Gastrocnemius medialis (tissue), 4 donors: ENCODE measurements around the gene ZNF438. TPM values are rescaled to one million over a fixed set of nuclear protein-coding genes. Genes with fewer than 3 reads are reported as not detected.
"Not testable (repeated sequence)": the region's sequence is repeated elsewhere in the genome, so short reads cannot be mapped to it uniquely, and the experiment has no call there.

Experiments
- ATAC-seq, 2 donors: fragments of 150-250 bp; one replicate each; pipeline ENCODE4 v1.9.1; 2016
- DNase-seq, 2 donors: peaks; one replicate each; pipeline ENCODE4 v3.0.0-alpha.2; 2019
- H3K27ac ChIP-seq, 4 donors: fragments of 200-600 bp; sonication (generic); 1 replicate in 1 of 4; 2 replicates in 3 of 4; pipeline ENCODE4 v1.5.1; 2016 to 2018; ENCODE audit warnings: mild to moderate bottlenecking in 2 of 4, moderate library complexity in 1 of 4
- H3K27me3 ChIP-seq, 3 donors: fragments of 200-600 bp; sonication (generic) in 2 of 3; 1 replicate in 1 of 3; 2 replicates in 2 of 3; pipeline versions ENCODE4 v1.5.1 to v1.6.0; 2016 to 2019; ENCODE audit warnings: mild to moderate bottlenecking in 1 of 3, moderate library complexity in 1 of 3
- H3K36me3 ChIP-seq, 2 donors: fragments of 200-600 bp; sonication (generic) in 1 of 2; one replicate each; pipeline ENCODE4 v1.5.1; 2017 to 2018
- H3K4me1 ChIP-seq, 2 donors: fragments of 200-600 bp; sonication (generic) in 1 of 2; one replicate each; pipeline ENCODE4 v1.5.1; 2016 to 2017; ENCODE audit warnings: mild to moderate bottlenecking in 2 of 2
- H3K4me3 ChIP-seq, 4 donors: fragments of 200-600 bp; sonication (generic) in 3 of 4; 1 replicate in 1 of 4; 2 replicates in 3 of 4; pipeline ENCODE4 v1.5.1; 2016 to 2019; ENCODE audit warnings: mild to moderate bottlenecking in 2 of 4
- H3K9me3 ChIP-seq, 3 donors: fragments of 200-600 bp; sonication (generic) in 2 of 3; 1 replicate in 1 of 3; 2 replicates in 2 of 3; pipeline ENCODE4 v1.5.1; 2016 to 2019
- CTCF ChIP-seq, 5 experiments: fragments of 450-650 bp in 3 of 5; fragments of 200-600 bp in 2 of 5; sonication (generic) in 2 of 5; IDR thresholded peaks in 4 of 5; conservative IDR thresholded peaks in 1 of 5; 1 replicate in 4 of 5; 2 replicates in 1 of 5; pipeline ENCODE4 v1.5.1; 2016 to 2019; ENCODE audit warnings: antibody characterized with exemption in 5 of 5, mild to moderate bottlenecking in 3 of 5, moderate library complexity in 3 of 5
- POLR2A ChIP-seq, 2 donors: fragments of 450-650 bp; IDR thresholded peaks; one replicate each; pipeline ENCODE4 v1.6.1; 2017; ENCODE audit warnings: antibody characterized with exemption in 2 of 2, mild to moderate bottlenecking in 2 of 2, moderate library complexity in 2 of 2
- in situ Hi-C, 4 donors: fragments of 200-750 bp; cut with MboI; loops; one replicate each; pipeline versions ENCODE4 v1.15.0 to v1.8.0; 2017; ENCODE audit warnings: low sequenced_read_pairs in 4 of 4
- intact Hi-C: fragments of 100-400 bp; cut with DNase I; formaldehyde crosslinking; loops from one replicate; pipeline ENCODE4 v1.15.1; 2023; ENCODE audit warnings: low total_unique reads
- total RNA-seq, 4 donors: library from RNA; depleted of rRNA; stranded (reverse); fragments of >200 nt; gene quantifications; one replicate each; pipeline versions ENCODE4 v1.1.0 to v1.2.3, GENCODE V29; 2016

Gene ZNF438
- total RNA-seq, 4 donors from 2014 or later: 14.4 to 37.0 (median 26.5) TPM

DNA sequence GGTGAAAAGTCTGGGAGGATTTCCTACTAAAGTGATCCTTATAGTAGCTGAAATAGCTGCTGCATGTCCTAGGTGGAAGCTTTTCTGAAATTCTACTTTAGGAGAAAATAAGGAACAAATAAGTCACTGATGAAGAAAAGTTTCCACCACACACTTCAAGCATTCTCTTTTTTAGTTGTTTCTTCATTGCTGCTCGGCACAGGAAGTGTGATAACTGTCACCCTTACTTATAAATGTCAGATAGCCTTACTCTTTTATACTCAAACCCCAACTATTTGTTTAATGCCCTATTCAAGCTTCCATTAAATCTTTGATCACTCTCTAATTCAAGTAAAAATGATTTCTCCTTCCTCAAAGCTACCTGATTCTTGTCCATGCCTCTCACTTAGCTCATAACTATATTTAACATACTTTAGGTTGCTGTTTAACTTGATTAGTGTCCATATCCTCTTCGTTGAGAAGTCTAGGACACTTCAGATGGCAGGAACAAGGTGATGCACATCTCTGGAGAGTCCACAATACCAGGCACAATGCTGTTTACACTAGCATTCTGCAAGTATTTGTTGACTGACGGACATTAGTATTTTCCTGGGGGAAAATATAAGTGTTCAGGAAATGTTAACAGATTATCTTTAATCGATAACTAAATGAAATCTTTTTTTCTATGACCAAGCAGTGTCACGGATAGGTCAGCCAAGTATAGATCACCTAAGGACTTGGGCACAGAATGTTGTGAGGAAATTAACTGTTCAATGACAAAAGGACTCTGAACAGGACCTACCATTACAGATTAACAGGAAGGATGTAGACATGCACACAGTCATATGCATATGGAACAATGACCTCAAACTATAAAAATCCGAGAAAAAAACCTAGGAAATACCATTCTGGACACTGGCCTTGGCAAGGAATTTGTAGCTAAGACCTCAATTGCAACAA is 67.4 kb downstream of the ZNF438 start:
- peak overlapping the region in 3 of 4 donors; percentile 5 to 46 (median 9) for H3K27ac ChIP-seq
- intact Hi-C loops: no loop called here

GRCh38 chr10:30962522-30962921 is 69.1 kb downstream of the ZNF438 start:
- in situ Hi-C loops (no loop called here), intact Hi-C loops (no loop called here)
- DNase-seq (no peak), ATAC-seq (no peak)
- Histone ChIP-seq H3K27ac (no peak overlapping the region), H3K4me1 (peaks cover 9 to 23% of the 10 kb centered on the region in 2 donors), H3K27me3 (no peaks in the 10 kb centered on the region), H3K36me3 (no peaks in the 10 kb centered on the region), H3K9me3 (no peaks in the 10 kb centered on the region), H3K4me3 (no peak overlapping the region)
- TF ChIP-seq POLR2A (IDR thresholded peaks at IDR 0.05): no peak
- no peak for TF ChIP-seq CTCF (IDR thresholded peaks at IDR 0.05 in 4 of 5, conservative IDR thresholded peaks at IDR 0.05 in 1 of 5)

More for the DNA sequence above, 67.4 kb downstream of the ZNF438 start:
- Histone ChIP-seq H3K27me3 (no peaks in the 10 kb centered on the region), H3K36me3 (no peaks in the 10 kb centered on the region), H3K9me3 (no peaks in the 10 kb centered on the region), H3K4me3 (no peak overlapping the region), H3K4me1 (peaks cover 19 to 29% of the 10 kb centered on the region in 2 donors)
- in situ Hi-C loops: no loop called here
- no peak for TF ChIP-seq POLR2A (IDR thresholded peaks at IDR 0.05)
- TF ChIP-seq CTCF (IDR thresholded peaks at IDR 0.05 in 4 of 5, conservative IDR thresholded peaks at IDR 0.05 in 1 of 5): no peak
- ATAC-seq (no peak), DNase-seq (no peak)

- no peaks in the 10 kb centered on the region for H3K36me3 ChIP-seq
- TF ChIP-seq CTCF (IDR thresholded peaks at IDR 0.05 in 4 of 5, conservative IDR thresholded peaks at IDR 0.05 in 1 of 5) (no peak), POLR2A (IDR thresholded peaks at IDR 0.05) (no peak)
- intact Hi-C loops: no loop called here
- H3K4me1 ChIP-seq: peaks cover 6 to 23% of the 10 kb centered on the region in 2 donors
- no peak for ATAC-seq
- no peaks in the 10 kb centered on the region for H3K9me3 ChIP-seq
- H3K27me3 ChIP-seq: no peaks in the 10 kb centered on the region
- H3K27ac ChIP-seq: no peak overlapping the region
- DNase-seq: no peak
- H3K4me3 ChIP-seq: no peak overlapping the region
- in situ Hi-C loops: no loop called here
These were observed 71.8 kb downstream of the ZNF438 start for GRCh38 chr10:30959836-30960210.

DNA sequence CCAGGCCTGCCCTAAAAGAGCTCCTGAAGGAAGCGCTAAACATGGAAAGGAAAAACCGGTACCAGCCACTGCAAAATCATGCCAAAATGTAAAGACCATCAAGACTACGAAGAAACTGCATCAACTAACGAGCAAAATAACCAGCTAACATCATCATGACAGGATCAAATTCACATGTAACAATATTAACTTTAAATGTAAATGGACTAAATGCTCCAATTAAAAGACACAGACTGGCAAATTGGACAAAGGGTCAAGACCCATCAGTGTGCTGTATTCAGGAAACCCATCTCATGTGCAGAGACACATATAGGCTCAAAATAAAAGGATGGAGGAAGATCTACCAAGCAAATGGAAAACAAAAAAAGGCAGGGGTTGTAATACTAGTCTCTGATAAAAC is 82.4 kb downstream of the ZNF438 start:
- in situ Hi-C loops, H3K27ac ChIP-seq, ATAC-seq, H3K4me1 ChIP-seq, intact Hi-C loops, H3K36me3 ChIP-seq, H3K9me3 ChIP-seq, H3K27me3 ChIP-seq, H3K4me3 ChIP-seq, DNase-seq: not testable (repeated sequence)

DNA sequence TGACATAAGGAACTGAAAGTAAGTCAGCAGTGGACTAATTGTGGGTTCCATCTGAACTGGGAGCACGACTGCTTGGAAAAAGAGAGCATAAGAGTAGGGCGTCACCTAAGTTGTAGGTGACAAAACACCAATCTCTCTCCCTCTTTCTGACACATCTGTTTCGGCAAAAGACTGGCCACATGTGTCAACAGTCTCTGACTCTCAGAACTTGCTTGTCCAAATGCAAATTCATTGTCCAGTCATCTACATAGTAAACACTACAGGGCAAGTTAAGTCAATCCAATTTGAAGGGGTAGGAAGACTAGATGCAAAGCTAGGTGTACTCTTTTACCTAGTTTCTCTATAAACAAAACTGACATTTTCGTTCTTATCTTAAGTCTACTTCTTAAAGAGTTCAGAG is 87.7 kb downstream of the ZNF438 start:
- in situ Hi-C loops (no loop called here), intact Hi-C loops (no loop called here)
- no peak for ATAC-seq
- Histone ChIP-seq H3K27me3 (no peaks in the 10 kb centered on the region), H3K36me3 (no peaks in the 10 kb centered on the region), H3K9me3 (no peaks in the 10 kb centered on the region), H3K4me3 (no peak overlapping the region), H3K4me1 (peaks cover 20 to 33% of the 10 kb centered on the region in 2 donors), H3K27ac (peak overlapping the region in 1 of 4 donors; percentile 18)
- no peak for TF ChIP-seq CTCF (IDR thresholded peaks at IDR 0.05 in 4 of 5, conservative IDR thresholded peaks at IDR 0.05 in 1 of 5)
- TF ChIP-seq POLR2A (IDR thresholded peaks at IDR 0.05): no peak
- DNase-seq: no peak
